ENCODE results near the gene VWCE. TPM values are rescaled to one million over a fixed set of nuclear protein-coding genes. Genes with fewer than 3 reads are reported as not detected.
A peak's percentile ranks its signal among the peaks of the same experiment; 100 is the strongest.

VWCE gene
- total RNA-seq, 1 donor from 2014 or later, result 20.6 TPM

DNA sequence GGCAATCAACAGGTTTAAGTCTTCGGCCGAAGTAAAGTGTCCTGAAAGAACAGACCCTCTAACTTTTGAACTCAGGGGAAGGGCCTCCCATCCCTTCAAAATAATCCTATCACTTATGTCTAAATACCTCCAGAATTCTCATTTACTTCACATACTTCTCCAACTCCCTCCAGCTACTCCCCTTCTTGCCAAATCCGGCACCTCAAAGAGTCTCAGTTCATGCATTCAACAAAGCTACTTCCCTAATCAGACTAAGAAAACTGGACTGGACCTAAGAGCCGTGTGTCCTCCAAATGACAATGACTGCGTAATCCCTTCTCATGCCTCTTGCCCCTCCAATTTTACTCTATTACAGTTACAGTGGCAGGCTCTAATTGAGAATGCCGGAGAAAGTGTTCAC, 36.5 kb upstream of the VWCE start:
- DNase-seq (ENCODE audit: low spot score) (no peak), ATAC-seq (no peak)

DNA sequence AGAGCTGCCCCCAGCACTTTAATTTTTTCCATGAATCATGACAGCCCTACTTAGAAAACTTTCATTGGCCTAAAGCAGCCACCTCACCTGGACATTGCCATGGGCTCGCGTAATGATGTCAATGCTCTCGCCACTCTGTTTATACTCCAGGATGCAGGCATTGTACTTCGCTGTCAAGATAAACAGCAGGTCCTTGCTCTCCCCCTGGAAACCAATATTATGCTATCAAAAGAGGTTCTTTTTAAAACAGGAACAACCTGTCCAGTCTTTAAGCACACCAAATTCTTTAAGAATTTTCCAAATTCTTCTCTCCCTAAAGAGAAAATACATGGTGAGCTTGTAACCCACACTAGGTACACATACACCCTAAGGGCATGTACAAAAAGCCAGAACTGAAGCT, 34.8 kb upstream of the VWCE start:
- DNase-seq (ENCODE audit: low spot score) (no peak), ATAC-seq (no peak)

DNA sequence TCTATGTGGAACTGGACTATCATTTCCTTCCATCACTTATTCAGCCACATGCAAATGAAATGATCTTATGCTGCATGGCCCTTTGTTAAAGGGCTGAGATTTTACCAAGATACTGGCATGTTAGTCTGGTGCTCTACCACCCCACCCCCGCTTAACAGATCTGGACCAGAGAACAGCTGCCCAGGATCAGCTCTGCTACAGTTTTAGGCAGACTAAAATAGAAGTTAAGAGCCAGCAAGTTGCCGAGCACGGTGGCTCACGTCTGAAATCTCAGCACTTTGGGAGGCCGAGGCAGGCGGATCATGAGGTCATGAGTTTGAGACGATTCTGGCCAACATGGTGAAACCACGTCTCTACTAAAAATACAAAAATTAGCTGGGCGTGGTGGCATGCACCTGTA, 33.2 kb upstream of the VWCE start:
- no peak for ATAC-seq
- DNase-seq (ENCODE audit: low spot score), result no peak

DNA sequence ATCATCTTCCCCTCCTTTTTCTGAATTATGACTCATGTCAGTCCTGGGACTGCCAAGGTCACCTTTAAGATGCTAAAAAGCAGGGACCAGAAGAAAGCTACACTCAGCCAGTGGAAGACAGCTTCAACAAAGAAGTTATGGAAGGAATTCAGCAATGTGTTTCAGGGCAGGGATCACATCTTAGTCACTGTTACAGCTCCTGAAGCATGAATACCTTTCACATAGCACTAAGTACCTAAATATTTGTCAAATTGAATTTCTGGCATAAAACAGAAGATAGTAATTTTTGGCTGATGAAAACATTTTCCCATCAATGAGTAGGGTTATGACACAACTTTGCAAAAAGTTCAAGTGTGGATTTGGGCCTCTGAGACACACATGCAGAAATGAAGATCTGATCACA, 32.6 kb upstream of the VWCE start:
- ATAC-seq (no peak), DNase-seq (ENCODE audit: low spot score) (no peak)

DNA sequence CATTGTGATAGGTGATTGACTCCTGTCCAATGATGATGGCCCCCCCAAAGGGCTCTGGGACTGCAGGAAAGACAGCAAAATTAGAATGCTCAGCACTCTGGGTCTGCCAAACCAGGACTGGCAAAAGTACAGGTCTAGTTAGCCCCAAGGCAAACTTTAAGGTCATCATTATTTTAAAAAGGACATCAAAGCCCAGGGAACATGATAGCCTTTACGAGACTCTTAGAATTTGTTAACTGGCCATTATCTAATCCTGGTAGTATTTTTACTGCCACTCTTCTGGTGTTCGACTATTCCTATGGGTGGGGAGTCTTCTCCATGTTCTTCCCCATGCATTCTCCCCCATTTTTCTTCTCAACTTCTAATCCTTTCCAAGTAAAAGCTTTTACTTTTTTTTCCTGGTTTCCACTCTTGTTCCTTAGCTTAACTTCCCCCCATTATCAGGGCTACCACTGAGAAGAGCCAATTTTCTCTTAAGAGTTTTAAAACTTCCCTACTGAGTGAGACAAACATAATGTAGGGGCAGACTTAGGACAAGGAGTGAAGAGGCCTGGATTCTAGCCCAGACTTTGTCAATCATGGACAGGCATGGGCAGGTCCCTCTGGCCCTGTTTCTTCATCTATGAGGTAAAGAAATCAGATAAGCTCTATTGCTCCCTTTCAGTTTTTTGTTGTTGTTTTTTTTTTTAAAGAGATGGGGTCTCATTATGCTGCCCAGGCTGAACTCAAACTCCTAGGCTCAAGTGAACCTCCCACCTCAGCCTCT, 30.7 kb upstream of the VWCE start:
- DNase-seq (ENCODE audit: low spot score) (no peak), ATAC-seq (peak; percentile 72)

DNA sequence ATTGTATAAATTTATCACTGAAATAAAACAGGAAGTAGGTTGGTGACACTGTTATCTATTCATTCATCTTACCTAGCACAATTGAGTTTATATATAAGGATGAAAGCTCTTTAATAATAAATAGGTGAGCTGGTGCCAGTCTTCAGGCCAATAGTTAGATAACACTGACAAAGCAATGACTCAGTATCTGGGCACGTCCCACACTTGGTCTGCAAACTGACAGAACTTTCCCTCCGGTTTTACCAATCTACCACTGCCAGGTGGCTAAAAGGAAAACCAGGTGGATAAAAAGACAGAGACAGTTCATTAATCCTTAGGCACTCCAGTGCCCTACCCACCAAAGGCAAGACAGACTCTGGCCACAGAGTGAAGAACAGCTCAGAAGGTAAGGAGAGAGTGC, 20.1 kb upstream of the VWCE start:
- no peak for DNase-seq (ENCODE audit: low spot score)
- no peak for ATAC-seq

DNA sequence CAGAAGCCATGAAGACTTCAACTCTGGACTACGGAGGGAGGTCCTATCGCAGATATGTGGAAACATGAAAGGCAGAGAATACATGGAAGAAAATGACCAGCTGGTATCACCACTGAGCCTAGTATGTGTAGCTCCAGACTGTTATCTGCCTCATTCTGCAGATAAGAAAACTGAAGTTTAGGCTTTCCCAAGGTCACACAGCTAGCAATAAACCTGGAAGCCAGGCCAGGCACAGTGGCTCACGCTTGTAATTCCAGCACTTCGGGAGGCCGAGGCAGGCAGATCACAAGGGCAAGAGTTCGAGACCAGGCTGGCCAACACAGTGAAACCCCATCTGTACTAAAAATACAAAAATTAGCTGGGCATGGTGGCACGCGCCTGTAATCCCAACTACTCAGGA, 15.6 kb upstream of the VWCE start:
- ATAC-seq, result no peak
- DNase-seq (ENCODE audit: low spot score), result no peak

DNA sequence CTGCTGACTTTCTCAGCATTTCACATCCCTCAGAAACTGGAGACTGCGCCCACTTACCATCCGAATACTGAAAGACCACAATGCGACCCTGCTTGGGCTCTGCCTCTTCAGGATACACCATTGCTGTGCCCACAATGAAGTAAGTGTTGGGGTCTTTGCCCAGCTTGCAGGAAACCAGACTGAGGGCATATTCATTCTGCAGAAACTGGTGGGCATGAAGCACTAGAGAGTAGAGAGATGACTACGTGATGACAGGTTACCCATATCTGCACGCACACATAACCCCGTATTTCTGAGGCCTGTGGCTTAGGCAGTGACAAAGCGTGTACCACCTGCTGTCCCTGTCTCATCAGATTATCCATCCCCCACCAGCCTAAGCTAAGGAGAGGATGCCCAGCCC, 14.6 kb upstream of the VWCE start:
- no peak for DNase-seq (ENCODE audit: low spot score)

DNA sequence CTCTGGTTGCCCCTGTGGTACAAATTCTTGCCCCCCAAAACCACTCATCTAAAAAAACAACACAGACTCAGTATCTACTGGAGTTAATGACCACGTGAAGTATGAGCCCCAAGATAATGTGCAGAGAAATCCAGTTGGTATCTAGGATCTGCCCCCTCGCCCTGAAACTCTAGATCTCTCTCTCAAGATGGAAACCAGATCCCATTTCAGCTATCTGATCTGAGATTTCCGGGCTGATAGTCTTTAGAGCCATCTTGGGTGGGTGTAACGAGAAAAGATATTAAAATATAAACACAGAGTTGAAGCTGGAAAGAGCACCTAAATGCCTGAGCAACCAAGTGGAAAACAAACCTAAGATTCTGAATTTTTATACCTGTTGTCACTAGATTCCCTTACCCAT, 14.0 kb upstream of the VWCE start:
- DNase-seq (ENCODE audit: low spot score) (no peak), ATAC-seq (no peak)

More for the DNA sequence above, 14.6 kb upstream of the VWCE start:
- ATAC-seq, result no peak

DNA sequence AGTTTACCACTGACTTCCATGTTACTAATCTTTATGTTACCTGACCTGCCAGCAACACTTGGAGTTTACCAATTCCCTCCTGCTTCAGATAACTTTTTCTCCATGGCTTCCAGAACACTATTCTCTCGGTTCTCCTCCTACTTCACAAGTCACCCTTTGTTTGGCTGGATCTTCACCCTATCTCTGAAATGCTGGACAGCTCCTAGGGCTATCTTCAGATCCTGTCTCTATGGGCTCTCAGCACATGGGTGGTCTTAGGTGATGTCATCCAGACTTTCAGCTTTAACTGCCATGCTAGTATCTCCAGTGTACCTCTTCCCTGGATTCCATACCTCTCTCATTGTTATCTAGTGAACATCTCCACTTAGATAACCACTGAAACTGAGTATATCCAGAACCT, 12.2 kb upstream of the VWCE start:
- ATAC-seq (no peak), DNase-seq (ENCODE audit: low spot score) (no peak)

DNA sequence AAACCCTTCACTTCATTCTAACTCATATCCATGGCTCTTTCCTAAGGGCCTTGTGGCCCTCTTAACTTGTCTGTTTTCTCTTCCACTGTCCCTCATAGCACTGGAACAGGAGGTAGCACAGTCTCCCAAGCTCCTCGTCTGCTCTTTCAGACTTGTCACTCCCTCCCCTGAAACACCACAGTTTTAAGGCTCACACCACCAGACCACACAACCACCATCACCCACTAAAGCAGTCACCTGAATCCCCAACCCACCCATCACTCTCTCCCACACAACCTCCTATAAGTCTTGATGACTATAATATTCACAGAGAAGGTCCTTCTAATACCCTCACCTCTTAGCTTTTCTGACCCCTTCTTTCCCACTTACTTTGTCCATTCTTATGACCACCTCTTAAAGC, 11.1 kb upstream of the VWCE start:
- ATAC-seq, result no peak
- no peak for DNase-seq (ENCODE audit: low spot score)

DNA sequence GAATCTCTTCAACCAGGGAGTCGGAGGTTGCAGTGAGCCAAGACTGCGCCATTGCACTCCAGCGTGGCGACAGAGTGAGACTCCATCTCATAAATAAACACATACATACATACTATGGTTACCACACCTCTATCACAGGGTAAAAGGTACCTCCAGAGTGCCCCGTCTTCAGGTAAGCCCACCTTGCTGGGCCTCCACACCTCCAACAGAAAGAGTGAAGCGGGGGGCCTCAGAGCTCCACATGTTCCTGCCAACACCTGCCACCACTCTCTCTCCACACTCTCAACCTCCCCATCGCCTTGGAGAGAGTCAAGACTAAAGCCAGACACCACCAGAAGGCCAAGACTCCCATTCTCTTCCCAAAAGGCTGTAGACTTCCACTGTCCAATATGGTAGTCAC, 10.3 kb upstream of the VWCE start:
- no peak for DNase-seq (ENCODE audit: low spot score)
- no peak for ATAC-seq

DNA sequence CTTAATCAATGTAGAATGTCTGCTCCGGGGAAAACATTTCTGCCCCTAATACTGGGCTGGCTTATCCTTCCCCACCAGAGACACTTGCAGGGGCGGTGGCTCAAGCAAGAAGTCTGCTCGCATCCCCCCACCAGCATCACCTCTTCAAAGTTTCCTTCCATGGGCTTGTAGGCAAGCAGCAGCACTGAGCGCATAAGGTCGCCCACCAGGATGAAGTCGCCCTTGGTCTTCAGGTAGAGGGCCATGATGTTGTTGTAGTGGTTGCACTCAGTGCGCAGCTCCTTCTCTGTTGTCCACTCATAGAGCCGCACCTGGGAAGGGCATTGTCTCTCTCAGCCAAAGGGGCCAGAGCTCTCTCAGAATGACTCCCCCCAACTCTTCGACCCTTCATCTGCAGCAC, 8.6 kb upstream of the VWCE start:
- DNase-seq (ENCODE audit: low spot score) (no peak), ATAC-seq (no peak)

DNA sequence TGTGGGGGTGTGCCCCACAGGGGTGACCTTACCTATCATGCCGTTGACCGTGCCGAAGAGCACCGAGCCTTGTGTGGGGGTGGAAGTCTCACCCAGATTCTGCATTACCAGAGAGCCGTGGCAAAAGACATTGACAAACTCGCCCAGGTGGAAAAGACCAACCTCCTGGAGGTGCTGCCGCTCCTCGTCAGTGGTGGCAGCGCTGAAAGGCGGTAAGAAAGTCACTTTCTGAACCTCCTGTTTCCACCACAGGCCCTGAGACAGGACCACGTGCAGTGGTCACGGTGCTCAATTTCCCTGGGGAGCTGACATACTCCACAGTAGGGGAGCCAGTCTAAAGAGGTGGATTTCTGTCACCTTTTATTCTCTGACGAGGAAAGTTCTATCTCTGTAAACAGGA, 7.4 kb upstream of the VWCE start:
- ATAC-seq (no peak), DNase-seq (ENCODE audit: low spot score) (no peak)

DNA sequence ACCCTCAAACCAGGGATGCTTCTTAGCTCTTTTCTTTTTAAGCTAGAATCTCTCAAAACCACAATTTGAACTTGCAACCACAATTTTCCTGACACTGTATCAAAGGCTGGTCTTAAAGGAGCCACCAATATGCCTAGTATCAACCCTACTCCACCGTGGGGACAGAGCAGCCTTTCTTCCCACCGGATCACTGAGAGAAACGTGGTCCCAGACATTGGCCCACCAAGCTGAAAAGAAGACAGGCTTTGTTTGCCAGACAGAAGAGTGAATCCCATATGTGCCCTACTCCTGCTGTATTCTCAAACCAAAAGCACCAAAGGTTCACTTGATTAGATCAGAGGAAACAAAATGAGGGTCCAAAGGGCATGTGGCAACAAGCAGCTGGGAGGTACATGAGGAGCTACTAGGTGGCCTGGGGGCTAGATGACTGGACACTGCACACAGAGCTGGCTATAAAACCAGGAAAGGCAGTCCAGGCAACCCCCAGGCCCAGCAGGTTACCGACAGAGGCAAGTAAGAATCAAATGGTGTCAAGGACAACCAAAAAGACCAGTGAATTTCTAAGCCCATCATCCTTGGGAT, 3.6 kb upstream of the VWCE start:
- ATAC-seq (peak; percentile 33), DNase-seq (ENCODE audit: low spot score) (no peak)

DNA sequence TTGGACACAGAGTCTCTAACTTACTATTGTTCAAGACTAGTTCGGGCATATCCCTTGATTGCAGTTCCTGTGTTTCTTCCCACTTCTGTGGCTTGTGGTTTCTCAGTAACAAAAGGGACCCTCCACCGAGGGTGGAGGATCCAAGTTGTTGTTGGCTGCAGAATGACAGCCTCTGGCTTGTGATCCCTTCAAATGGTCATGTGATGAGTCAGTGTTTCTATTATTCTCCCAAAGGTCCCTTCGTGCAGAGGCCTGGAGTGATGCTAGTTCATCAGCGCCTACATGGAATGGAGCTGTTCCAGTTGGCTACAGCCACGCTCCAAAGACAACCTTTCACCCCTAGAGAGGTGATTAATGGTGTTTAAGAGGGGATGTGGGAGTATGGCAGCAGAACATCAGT, 2.6 kb upstream of the VWCE start:
- DNase-seq (ENCODE audit: low spot score), result no peak

DNA sequence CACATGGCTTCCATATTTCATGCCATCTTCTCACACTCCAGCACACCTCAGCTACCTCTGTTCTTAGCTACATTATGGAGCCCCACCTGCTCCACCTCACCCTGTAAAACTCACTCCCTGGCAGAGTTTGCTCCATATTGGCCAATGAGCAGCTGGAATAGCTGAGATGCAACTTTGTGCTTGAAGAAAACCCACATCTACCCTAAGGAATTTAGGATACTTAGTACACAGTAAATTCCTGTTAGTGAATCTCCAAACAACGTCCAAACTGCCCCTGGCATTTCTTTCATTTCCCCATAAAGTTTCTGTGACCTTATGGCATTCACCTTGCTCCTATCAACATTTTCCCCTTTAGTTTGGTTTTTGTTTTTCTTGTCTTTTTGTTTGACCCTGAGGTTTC, 2.2 kb upstream of the VWCE start:
- no peak for DNase-seq (ENCODE audit: low spot score)

More for the DNA sequence above, 2.6 kb upstream of the VWCE start:
- ATAC-seq, result no peak

DNA sequence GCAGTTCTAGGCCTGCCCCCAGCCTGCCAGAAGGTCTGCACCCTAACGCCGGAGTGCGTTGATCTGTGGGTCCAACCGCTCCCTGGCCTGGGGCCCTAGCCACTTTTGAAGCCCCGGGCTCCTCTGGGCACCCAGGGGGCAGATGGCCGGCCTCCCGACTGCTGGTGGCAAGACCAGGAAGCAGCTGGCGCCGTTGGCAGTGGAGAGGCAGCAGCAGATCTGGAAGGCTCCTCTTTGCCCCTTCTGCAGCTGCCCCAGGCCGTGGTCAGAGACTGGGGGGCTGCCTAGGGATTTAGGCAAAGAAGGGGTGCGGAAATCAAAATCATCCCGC, 445 bp upstream of the VWCE start:
- ATAC-seq, result peak; percentile 5
- peak; percentile 54 for DNase-seq (ENCODE audit: low spot score)

More for the DNA sequence above, 2.2 kb upstream of the VWCE start:
- no peak for ATAC-seq

DNA sequence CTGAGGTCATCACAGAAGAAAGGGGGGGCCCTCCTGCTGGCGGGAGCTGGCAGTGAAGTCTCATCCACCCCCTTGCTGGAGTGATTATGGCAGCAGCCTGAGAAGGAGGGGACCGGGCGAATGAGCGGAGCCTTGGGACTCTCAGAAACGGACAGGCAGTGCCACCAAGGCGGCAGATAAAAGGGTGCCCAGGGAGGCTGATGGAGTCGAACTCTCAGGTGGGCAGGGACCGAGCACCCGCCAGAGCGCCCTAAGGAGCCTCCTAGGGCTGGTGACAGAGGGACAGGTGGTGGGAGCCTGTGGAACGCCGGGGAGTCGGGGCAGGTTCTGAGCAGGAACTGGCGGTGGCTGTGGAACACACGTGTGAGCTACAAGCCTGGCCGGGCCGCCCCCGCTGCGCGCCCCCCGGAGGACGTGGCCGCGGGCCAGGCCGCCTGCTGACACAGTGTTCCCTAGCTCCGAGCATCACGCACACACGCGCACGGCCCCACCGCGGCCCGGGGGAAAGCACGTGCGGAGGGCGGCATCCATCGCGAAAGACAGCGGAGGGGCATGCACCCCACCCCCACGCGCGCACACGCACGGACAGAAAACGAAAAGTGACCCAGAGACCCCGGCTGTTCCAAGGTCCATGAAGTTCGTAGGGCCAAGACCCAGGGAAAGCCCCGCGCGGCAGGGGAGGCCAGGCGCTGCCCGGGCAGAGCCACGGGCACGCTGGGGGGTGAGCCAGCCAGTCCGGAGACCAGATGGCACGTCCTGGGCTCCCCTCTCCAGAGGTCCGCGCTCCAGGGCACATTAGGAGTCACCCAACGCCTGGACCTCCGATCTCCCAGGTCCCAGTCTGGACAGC, 1.0 kb downstream of the VWCE start:
- peak; percentile 61 for ATAC-seq
- peak; percentile 61 for DNase-seq (ENCODE audit: low spot score)

DNA sequence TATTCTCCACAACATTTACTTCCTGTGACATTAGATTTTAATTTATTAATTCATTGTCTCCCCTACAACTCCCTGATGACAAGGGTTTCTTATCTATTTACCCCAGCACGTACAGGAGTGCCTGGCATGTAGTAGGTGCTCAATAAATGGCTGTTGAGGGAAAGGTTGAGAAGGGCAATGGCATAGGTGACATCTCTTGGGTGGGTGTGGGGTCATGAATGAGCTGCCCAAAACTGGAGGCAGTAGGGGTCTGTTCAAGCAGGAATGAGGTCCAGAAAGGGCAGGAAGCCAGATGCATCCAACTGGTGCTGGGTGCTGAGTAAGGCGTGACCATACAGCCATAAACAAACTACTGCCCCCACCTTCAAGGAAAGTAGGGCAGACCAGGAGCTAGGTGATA, 2.8 kb downstream of the VWCE start:
- DNase-seq (ENCODE audit: low spot score) (no peak), ATAC-seq (no peak)

DNA sequence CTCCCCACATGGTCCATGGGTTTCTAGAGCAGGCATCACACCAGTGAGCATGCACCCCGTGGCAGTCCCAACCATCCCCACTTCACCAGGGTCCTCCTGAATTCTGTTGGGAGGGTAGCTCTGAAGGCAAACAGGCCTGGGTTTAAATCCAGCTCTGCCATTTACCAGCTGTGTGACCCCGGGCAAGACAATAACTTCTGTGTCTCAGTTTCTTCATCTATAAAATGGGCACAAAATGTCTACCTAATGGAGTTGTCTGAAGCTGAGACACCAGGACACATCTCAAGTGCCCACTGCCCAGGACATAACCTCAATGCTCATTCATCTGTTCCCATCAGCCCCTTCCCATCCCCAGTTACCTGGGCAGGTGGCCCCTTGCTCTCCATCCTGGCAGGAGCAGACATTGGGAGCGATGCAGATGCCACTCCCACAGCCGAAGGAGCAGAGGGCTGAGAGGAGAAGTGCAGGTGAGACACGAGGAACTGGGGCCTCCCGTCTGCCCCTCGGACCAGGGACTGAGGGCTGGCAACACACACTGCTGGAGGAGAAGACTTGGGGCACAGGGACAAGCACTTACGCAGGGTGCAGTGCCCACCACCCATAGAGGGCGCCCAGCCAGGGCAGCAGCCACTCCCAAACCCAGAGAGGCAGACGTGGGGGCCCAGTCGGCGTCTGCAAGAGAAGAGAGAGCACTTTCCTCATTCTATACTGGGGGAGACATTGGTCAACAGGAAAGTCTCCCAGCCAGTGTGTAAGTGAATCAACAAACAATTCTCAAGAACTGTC, 4.0 kb downstream of the VWCE start:
- DNase-seq (ENCODE audit: low spot score), result no peak
- ATAC-seq, result no peak
